ENCODE measurements around the gene EGFR.

The EGFR gene

GRCh38 chr7:55145606-55146005 lies 126.8 kb downstream of the EGFR start:
- no peak overlapping the region for H3K4me3 ChIP-seq (ENCODE audit: low read depth, low read length)
- TF ChIP-seq, protein P1, sequence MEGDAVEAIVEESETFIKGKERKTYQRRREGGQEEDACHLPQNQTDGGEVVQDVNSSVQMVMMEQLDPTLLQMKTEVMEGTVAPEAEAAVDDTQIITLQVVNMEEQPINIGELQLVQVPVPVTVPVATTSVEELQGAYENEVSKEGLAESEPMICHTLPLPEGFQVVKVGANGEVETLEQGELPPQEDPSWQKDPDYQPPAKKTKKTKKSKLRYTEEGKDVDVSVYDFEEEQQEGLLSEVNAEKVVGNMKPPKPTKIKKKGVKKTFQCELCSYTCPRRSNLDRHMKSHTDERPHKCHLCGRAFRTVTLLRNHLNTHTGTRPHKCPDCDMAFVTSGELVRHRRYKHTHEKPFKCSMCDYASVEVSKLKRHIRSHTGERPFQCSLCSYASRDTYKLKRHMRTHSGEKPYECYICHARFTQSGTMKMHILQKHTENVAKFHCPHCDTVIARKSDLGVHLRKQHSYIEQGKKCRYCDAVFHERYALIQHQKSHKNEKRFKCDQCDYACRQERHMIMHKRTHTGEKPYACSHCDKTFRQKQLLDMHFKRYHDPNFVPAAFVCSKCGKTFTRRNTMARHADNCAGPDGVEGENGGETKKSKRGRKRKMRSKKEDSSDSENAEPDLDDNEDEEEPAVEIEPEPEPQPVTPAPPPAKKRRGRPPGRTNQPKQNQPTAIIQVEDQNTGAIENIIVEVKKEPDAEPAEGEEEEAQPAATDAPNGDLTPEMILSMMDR (IDR thresholded peaks at IDR 0.05; ENCODE audit: borderline replicate concordance, insufficient read depth, low read depth, low read length): no peak

DNA sequence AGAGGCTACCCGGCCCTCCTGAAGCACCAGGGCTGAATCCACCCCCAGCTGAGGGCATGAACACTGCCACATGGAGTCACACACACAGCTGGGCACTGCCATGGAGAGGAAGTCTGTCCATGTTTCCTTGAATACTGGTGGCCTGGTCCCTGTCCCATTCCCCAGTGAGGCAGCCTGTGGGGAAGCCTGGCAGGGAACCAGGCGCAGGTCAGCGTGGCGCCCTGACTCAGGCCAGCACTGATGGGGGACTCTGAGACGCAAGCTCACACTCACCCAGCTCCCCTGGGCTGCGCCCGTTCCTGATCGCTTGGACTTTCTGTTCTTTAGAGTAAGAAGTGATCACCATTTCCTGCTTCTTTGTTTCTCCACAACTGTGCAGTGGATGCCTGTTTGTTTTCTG lies 128.3 kb downstream of the EGFR start:
- TF ChIP-seq, protein P1 (IDR thresholded peaks at IDR 0.05; ENCODE audit: borderline replicate concordance, insufficient read depth, low read depth, low read length): no peak

GRCh38 chr7:55147736-55148135 lies 128.9 kb downstream of the EGFR start:
- TF ChIP-seq, protein P1 (IDR thresholded peaks at IDR 0.05; ENCODE audit: borderline replicate concordance, insufficient read depth, low read depth, low read length): no peak
- no peak overlapping the region for H3K4me3 ChIP-seq (ENCODE audit: low read depth, low read length)

More for the DNA sequence above, 128.3 kb downstream of the EGFR start:
- no peak overlapping the region for H3K4me3 ChIP-seq (ENCODE audit: low read depth, low read length)

GRCh38 chr7:55148571-55148970 lies 129.8 kb downstream of the EGFR start:
- TF ChIP-seq, protein P1 (IDR thresholded peaks at IDR 0.05; ENCODE audit: borderline replicate concordance, insufficient read depth, low read depth, low read length): no peak

DNA sequence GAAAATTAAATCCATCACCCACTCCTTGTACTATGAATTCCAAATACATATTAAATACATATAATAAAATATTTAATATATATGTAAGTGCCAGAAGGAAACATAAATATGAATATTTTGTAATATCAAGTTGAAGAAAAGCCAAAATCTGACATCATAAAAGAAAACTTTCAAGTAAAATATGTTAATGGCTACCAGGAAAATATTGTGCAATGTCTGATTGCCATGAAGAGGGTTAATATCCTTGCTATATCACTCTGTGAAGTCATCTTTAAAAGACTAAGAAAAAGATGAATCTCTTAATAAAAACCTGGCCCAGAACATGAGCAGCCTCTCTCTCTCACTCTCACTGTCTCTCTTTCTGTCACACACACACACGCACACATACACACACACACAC lies 130.2 kb downstream of the EGFR start:
- TF ChIP-seq, protein P1 (IDR thresholded peaks at IDR 0.05; ENCODE audit: borderline replicate concordance, insufficient read depth, low read depth, low read length): no peak

More at GRCh38 chr7:55148571-55148970, 129.8 kb downstream of the EGFR start:
- no peak overlapping the region for H3K4me3 ChIP-seq (ENCODE audit: low read depth, low read length)

GRCh38 chr7:55150166-55150565 lies 131.3 kb downstream of the EGFR start:
- H3K4me3 ChIP-seq (ENCODE audit: low read depth, low read length): no peak overlapping the region
- TF ChIP-seq, protein P1 (IDR thresholded peaks at IDR 0.05; ENCODE audit: borderline replicate concordance, insufficient read depth, low read depth, low read length): no peak

More for the DNA sequence above, 130.2 kb downstream of the EGFR start:
- H3K4me3 ChIP-seq (ENCODE audit: low read depth, low read length): no peak overlapping the region

GRCh38 chr7:55150709-55151451 lies 132.1 kb downstream of the EGFR start:
- no peak overlapping the region for H3K4me3 ChIP-seq (ENCODE audit: low read depth, low read length)
- TF ChIP-seq, protein P1 (IDR thresholded peaks at IDR 0.05; ENCODE audit: borderline replicate concordance, insufficient read depth, low read depth, low read length): no peak

All from GM12875 (cell line).